ENCODE data around the gene FIP1L1.
"Not testable (repeated sequence)": the region's sequence is repeated elsewhere in the genome, so short reads cannot be mapped to it uniquely, and the experiment has no call there.

FIP1L1 gene
- total RNA-seq, result 10.3 to 39.1 (median 21.0) reads per million in 17 experiments

GRCh38 chr4:53377319-53378170 is at the start of gene FIP1L1:
TSS of gene FIP1L1 (plus strand) at chr4:53377641. CDS start at chr4:53377839, 198 bp downstream.
- peak; percentile 93 to 98 (median 95) for DNase-seq

DNA sequence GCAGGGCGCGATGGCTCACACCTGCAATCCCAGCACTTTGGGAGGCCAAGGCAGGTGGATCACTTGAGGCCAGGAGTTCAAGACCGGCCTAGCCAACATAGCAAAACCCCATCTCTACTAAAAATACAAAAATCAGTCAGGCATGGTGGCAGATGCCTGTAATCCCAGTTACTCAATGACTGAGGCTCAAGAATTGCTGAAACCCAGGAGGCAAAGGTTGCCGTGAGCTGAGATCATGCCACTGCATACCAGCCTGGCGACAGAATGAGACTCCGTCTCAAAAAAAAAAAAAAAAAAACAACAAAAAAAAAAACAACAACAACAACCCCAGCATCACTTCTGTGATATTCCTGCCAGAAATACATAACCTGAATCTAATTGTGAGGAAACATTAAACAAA is 42.5 kb upstream of the FIP1L1 start:
- DNase-seq, result not testable (repeated sequence)

- DNase-seq, result not testable (repeated sequence)
These were observed 37.3 kb upstream of the FIP1L1 start for GRCh38 chr4:53340145-53340544.

- not testable (repeated sequence) for DNase-seq
These were observed 31.0 kb upstream of the FIP1L1 start for GRCh38 chr4:53346392-53346791.

GRCh38 chr4:53346920-53347852 is 30.3 kb upstream of the FIP1L1 start:
- DNase-seq, result no peak

DNA sequence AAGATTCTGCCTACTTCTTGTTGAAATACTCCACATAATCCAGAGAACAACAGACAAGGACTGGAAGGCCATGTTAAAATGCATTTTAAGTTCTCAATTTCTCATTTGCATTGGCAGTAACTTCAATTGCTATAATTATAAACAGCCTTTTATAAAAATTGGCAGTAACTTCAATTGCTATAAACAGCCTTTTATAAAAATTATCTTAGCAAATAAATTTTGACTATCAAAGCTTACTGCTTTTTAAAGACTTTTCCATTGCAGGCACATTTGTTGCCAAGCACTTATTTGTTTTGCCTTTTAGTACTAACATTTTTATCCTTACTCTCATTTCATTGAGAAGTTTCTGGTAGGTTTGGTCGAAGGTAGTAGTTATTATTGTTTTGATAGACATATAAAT is 29.4 kb upstream of the FIP1L1 start:
- no peak for DNase-seq

DNA sequence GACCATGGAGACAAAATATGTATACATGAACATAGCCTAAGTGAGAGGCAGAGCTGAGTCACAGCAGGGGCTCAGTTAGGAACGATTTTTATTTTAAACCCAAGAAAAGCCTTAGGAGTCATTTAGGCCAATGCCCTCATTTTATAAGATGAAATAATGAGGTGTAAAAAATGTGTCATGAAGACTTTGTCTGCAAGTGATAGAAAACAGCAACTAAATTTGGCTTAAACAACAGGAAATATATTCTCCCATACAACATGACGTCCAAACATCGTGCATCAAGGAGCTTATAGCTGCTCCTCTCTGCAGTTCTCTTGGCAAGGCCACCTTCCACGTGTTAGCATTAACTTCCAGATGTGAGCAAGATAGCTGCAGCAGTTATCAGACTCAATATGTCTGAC is 28.4 kb upstream of the FIP1L1 start:
- DNase-seq, result no peak

DNA sequence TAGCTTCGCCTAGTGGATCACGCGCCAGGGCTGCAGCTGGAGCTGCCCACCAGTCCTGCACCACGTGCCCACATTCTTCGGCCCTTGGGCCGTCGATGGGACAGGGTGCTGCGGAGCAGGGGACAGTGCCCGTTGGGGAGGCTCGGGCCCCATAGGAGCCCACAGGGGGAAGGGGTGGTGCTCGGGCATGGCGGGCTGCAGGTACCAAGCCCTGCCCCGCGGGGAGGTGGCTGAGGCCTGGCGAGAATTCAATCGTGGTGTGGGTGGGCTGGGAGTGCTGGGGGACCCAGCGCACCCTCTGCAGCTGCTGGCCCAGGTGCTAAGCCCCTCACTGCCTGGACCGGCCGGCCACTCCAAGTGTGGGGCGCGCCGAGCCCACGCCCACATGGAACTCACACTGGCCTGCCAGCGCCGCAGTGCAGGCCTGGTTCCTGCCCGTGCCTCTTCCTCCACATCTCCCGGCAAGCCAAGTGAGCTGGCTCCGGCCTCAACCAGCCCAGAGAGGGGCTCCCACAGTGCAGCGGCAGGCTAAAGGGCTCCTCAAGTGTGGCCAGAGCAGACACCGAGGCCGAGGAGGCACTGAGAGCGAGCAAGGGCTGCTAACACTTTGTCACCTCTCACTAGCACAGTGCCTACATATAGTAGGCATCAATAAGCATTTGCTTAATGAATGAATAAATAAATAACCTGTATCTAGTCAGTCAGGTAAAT is 23.3 kb upstream of the FIP1L1 start:
- no peak for DNase-seq

DNA sequence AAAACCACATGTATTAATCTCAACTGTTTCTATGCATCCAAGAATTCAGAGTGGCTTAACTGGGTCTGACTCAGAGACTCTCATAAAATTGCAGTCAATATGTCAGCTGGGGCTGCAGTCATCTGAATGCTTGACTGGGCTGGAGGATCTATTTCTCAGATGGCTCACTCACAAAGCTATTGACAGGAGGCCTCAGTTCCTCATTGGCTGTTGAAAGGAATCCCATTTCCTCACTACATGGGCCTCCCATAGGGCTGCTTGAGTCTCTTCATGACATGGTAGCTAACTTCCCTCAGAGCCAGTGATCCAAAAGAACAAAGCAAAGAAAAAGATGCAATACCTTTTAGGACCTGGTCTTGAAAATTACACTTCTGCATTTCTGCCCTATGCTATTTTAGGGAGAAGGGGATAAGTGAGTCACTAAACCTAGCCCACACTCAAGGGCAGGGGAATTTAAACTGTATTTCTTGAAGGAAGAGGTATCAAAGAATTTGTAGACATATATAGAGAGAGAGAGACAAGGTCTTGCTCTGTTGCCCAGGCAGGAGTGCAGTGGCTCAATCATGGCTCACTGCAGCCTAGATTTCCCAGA is 21.4 kb upstream of the FIP1L1 start:
- peak; percentile 17 to 60 (median 33) for DNase-seq

GRCh38 chr4:53361451-53361850 is 16.0 kb upstream of the FIP1L1 start:
- DNase-seq, result no peak

DNA sequence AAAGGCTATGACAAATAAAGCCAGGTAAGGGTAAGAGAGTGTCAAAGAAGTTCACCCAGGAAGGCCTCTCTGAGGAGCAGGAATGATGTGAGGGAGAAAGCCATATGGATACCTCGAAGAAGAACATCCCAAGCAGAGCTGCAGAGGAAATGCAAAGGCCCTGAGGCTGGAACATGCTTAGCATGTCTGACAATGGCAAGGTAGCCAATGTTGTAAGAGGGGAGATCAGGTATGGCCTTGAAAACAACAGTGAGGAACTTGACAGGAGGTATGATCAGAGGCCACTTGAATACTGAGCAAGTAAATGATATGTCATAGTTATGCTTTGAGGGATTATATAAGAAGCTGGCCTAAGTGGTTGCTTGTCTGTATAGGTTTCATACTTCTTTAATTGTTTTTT is 15.3 kb upstream of the FIP1L1 start:
- no peak for DNase-seq

DNA sequence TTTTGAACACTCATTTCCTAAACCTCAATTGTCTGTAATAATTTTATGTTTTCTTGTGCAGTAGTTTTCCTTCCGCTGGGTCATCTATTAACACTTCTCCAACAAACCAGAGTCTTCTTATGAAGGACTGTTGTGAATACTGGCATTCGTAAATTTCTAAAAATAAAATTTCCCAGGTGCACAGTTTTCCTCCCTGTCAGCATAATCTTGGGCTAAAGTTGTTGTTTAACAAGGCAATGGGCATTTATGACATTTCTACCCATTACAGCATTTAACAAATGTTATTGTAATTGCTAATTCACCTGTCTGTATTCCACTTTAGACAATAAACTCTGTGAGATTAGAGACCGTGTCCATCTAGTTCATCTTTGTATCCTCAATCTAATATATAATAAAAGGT is 12.8 kb upstream of the FIP1L1 start:
- no peak for DNase-seq

- DNase-seq, result peak; percentile 41 to 55 (median 48)
These were observed 12.3 kb upstream of the FIP1L1 start for GRCh38 chr4:53365121-53365485.

DNA sequence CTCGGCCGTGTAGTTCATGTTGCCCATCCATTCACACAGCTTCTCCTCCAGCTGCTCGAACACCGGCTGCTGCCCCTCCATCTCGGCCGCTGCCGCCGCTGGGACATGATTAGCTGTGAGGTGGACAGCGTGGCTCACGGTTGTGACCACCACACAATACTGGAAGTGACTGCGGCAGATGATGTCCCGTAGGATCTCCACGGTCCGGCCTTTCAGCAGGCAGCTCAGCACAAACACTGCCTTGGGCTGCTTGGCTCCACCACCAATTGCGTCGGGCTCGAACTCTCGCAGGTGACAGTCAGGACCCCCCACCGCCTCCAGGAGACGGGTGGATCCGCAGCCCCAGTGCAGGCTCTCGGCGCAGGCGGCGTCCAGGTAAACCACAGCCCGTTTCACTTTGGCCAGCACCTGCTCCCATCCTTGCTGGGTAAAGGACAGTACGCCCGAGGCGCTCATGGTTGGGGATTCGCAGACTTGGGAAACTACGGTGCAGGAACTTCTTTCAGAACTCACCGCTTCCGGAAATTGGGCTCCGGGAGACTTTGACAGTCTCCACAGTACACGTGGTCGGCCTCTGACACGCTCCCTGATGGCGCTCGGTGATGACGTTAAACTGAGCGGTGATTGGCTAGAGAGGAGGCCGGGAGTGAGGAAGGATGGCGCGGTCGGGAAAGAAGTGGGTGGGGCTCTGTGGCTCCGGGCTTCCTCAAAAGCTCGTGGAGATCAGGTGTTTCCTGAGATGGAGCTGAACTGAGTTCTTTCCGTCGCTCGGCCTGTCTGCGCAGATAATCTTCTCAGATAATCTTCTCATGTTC is 11.7 kb upstream of the FIP1L1 start, which contains the start of gene SCFD2:
TSS of gene SCFD2 (minus strand) at position 576 of the 815 bp plus-strand sequence.
- peak; percentile 98 to 99 (median 98) for DNase-seq

DNA sequence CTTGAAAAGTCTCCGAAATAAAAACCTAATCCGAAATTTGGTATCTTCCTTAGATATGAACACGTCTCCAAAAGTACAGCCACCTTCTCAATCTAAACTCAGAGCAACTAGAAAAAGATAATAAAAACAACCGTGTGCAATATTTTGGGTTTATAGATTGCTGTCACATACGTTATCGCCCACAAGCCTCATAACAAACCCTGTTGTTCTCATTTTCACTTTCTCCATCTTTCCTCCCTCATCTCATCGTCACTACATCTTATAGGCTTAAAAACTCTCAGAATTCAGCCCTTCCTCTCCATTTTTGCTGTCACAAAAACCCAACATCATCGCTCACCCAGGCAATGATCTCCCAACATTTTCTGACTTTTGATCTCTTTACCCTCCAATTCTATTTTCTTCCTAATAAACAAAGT is 11.1 kb upstream of the FIP1L1 start:
- DNase-seq, result no peak

GRCh38 chr4:53367721-53368120 is 9.7 kb upstream of the FIP1L1 start:
- DNase-seq, result no peak

- peak; percentile 23 to 65 (median 51) for DNase-seq
These were observed 6.4 kb upstream of the FIP1L1 start for GRCh38 chr4:53371049-53371448.

GRCh38 chr4:53371843-53372521 is 5.5 kb upstream of the FIP1L1 start:
- no peak for DNase-seq

- no peak for DNase-seq
These were observed 2.6 kb upstream of the FIP1L1 start for GRCh38 chr4:53374777-53375258.

DNA sequence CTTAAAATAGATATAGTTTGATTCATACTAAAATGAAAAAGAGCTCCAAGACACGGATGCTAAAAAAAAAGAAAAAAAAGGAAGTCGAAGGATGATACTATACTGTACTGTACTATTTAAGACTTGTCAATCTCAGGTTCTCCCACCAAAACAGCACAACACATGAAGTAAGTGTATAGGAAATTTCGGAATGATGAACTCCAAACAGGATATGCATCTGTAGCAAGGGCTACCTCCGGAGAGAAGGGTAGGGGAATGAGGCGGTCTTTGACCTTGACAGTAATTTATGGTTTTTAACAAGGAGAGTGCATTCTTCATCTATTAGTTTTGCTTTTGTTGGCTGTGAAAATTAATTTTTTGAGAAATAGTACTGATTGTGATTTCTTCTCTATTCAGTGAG is 541 bp upstream of the FIP1L1 start:
- peak in 1 of 4 experiments; percentile 5 for DNase-seq

DNA sequence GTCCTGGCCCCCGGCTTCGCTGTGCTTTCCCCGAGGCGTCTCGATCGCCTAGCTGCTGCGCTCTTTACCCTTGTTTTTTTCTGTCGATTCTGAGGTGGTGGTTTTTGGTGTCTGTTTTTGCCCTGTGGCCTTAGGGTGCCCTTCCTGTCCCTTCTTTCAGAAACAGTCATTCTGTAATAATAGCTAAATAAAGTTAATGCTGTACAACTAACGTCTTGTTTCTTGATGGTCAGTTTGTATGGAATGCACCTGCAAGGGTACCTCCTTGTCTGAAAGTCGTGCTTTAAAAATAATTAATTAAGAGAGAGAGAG is 686 bp downstream of the FIP1L1 start:
- no peak for DNase-seq

All from suppressor macrophage (primary cell).